K562 (cell line): ENCODE data around the gene CNTN4. TPM values are rescaled to one million over a fixed set of nuclear protein-coding genes. Genes with fewer than 3 reads are reported as not detected.

ENCODE experiments used
- ATAC-seq: fragments of 200-7000 bp; cut with Tn5 transposase; 3 replicates; pipeline ENCODE4 v1.9.1; 2020; ENCODE audit warnings: moderate library complexity
- BruUV-seq: library from RNA; stranded (reverse); fragments of 400-500 nt; replicated peaks from 2 replicates; lab custom pipeline; 2021; lab: Mats Ljungman, UMichigan
- CTCF ChIA-PET: fragments of 300-600 bp; formaldehyde crosslinking; extraction: SDS; loops from one replicate; lab custom pipeline; 2021; ENCODE audit warnings: low intra/inter-chr PET ratio; lab: Yijun Ruan, JAX
- POLR2A ChIA-PET: fragments of 300-600, 350-650 bp; sonication (Branson Sonifier 250); formaldehyde crosslinking; extraction: SDS; loops from one replicate; lab custom pipeline; 2021; ENCODE audit warnings: antibody characterized with exemption, inconsistent platforms; lab: Yijun Ruan, JAX
- DNase-seq, 4 experiments: peaks; one replicate each; pipeline versions ENCODE4 v3.0.0 to v3.0.0-alpha.2; 2011 to 2018; ENCODE audit warnings: low spot score in 3 of 4, mixed read lengths in 3 of 4; ENCODE audit errors: extremely low read depth in 1 of 4
- FAIRE-seq: peaks from 2 replicates; lab custom pipeline; 2011; peaks lifted over from hg19 to GRCh38; lab: Jason Lieb, UNC
- H2AFZ ChIP-seq: 2 replicates; pipeline ENCODE4 v1.6.0; 2011; ENCODE audit warnings: low read depth, low read length, control low read depth, inconsistent platforms
- H3K27ac ChIP-seq: fragments of 200-600 bp; 3 replicates; pipeline ENCODE4 v1.8.0; 2011; ENCODE audit warnings: low read depth, mild to moderate bottlenecking, control low read depth, inconsistent platforms, low read length, moderate library complexity, mixed read lengths; ENCODE audit errors: extremely low read depth
- H3K27me3 ChIP-seq, 2 experiments: fragments of 300-600 bp in 1 of 2; 2 replicates in 1 of 2; 3 replicates in 1 of 2; pipeline versions ENCODE4 v1.6.0 to v1.8.0; 2011; ENCODE audit warnings: inconsistent platforms in 2 of 2, low read length in 2 of 2, mild to moderate bottlenecking in 1 of 2, mixed read lengths in 1 of 2, moderate library complexity in 1 of 2; ENCODE audit not compliant: control insufficient read depth in 2 of 2, insufficient read depth in 2 of 2
- H3K36me3 ChIP-seq: fragments of 300-600 bp; 3 replicates; pipeline ENCODE4 v1.8.0; 2011; ENCODE audit warnings: mild to moderate bottlenecking, low read length, inconsistent platforms; ENCODE audit not compliant: control insufficient read depth, insufficient read depth
- H3K4me1 ChIP-seq, 2 experiments: fragments of 200-600 bp in 1 of 2; replicated peaks in 1 of 2; 2 replicates in 1 of 2; 3 replicates in 1 of 2; pipeline versions ENCODE4 v1.5.1 to v1.8.0; 2011; ENCODE audit warnings: inconsistent platforms in 2 of 2, low read length in 2 of 2, mild to moderate bottlenecking in 1 of 2, mixed read lengths in 1 of 2, moderate library complexity in 1 of 2; ENCODE audit not compliant: control insufficient read depth in 2 of 2, insufficient read depth in 2 of 2
- H3K4me2 ChIP-seq: 2 replicates; pipeline ENCODE4 v1.6.1; 2011; ENCODE audit warnings: low read length, control low read depth, inconsistent platforms, mixed read lengths; ENCODE audit not compliant: insufficient read depth
- H3K4me3 ChIP-seq: fragments of 200-600 bp; sonication (generic), shearing (Covaris generic); 2 replicates; pipeline ENCODE4 v1.5.1; 2016; ENCODE audit warnings: control low read depth, inconsistent platforms
- H3K79me2 ChIP-seq: fragments of 200-600 bp; 3 replicates; pipeline ENCODE4 v1.8.0; 2011; ENCODE audit warnings: low read length, inconsistent platforms; ENCODE audit not compliant: control insufficient read depth, insufficient read depth
- H3K9ac ChIP-seq, 2 experiments: 2 replicates each; pipeline versions ENCODE4 v1.6.0 to v1.6.1; 2011; ENCODE audit warnings: low read depth in 2 of 2, low read length in 2 of 2, control low read depth in 1 of 2, inconsistent platforms in 1 of 2, mild to moderate bottlenecking in 1 of 2, mixed read lengths in 1 of 2; ENCODE audit not compliant: insufficient read depth in 1 of 2
- H3K9me1 ChIP-seq: one replicate; pipeline ENCODE4 v1.6.0; 2011; ENCODE audit warnings: inconsistent platforms, mild to moderate bottlenecking, low read length, moderate library complexity; ENCODE audit not compliant: control insufficient read depth, insufficient read depth
- H3K9me3 ChIP-seq: replicated peaks from 2 replicates; pipeline ENCODE4 v1.5.1; 2011; ENCODE audit warnings: low read depth, low read length, inconsistent platforms; ENCODE audit not compliant: control insufficient read depth, insufficient read depth
- H4K20me1 ChIP-seq: replicated peaks from 2 replicates; pipeline ENCODE4 v1.6.1; 2011; ENCODE audit warnings: low read length, inconsistent platforms, mixed read lengths; ENCODE audit not compliant: control insufficient read depth, insufficient read depth
- ARID2 ChIP-seq: fragments of 450-650 bp; IDR thresholded peaks from 2 replicates; pipeline ENCODE4 v1.6.1; 2017; ENCODE audit warnings: antibody characterized with exemption, mild to moderate bottlenecking
- ETS1 ChIP-seq: conservative IDR thresholded peaks from 2 replicates; pipeline ENCODE4 v1.6.1; 2011; ENCODE audit warnings: low read depth, mild to moderate bottlenecking, low read length; ENCODE audit not compliant: control insufficient read depth
- FOXO4 ChIP-seq: fragments of 450-650 bp; formaldehyde crosslinking; IDR thresholded peaks from 2 replicates; pipeline ENCODE4 v1.4.0; 2020; ENCODE audit warnings: mild to moderate bottlenecking, moderate library complexity
- MED1 ChIP-seq: sonication (generic); formaldehyde crosslinking; IDR thresholded peaks from 2 replicates; pipeline ENCODE4 v1.8.1; 2023; ENCODE audit warnings: missing genetic modification reagents, borderline replicate concordance
- TRIM25 ChIP-seq: fragments of 450-650 bp; IDR thresholded peaks from 2 replicates; pipeline ENCODE4 v1.7.0; 2016; ENCODE audit warnings: borderline replicate concordance
- ZSCAN29 ChIP-seq: fragments of 450-650 bp; IDR thresholded peaks from 2 replicates; pipeline ENCODE4 v1.6.1; 2017
- WGBS: fragments of 100-300 bp; shearing (Covaris generic); methylation state at CpG from one replicate; pipeline ENCODE4 v1.1.6; 2016; ENCODE audit warnings: low coverage, mixed read lengths; ENCODE audit not compliant: insufficient coverage; ENCODE audit errors: missing lambda C conversion rate; 5-methylcytosine and 5-hydroxymethylcytosine counted together
- in situ Hi-C: fragments of 300-500 bp; cut with MboI; formaldehyde crosslinking; loops from 4 replicates; pipeline ENCODE4 v1.15.0; 2018; ENCODE audit warnings: inconsistent platforms, mixed read lengths
- intact Hi-C: fragments of 100-400 bp; cut with micrococcal nuclease; formaldehyde crosslinking; loops from 2 replicates; pipeline ENCODE4 v1.14.2; 2022
- polyA plus RNA-seq, 8 experiments: library from polyadenylated mRNA; depleted of rRNA in 4 of 8; stranded (reverse) in 5 of 8; unstranded in 3 of 8; fragments of >200 nt; fragmentation: Nextera tagmentation in 2 of 8; fragmentation: Illumina TruSeq in 1 of 8; extraction: Ambion mirVana in 2 of 8; extraction: Trizol in 1 of 8; gene quantifications; 2 replicates each; pipeline versions ENCODE4 v1.2.1 to v1.2.3, GENCODE V29; 2011 to 2014; ENCODE audit warnings: inconsistent platforms in 1 of 8, missing spikeins in 1 of 8
- total RNA-seq, 7 experiments: library from RNA; depleted of rRNA in 6 of 7; stranded (reverse); fragments of >200 nt in 6 of 7; fragmentation: Illumina TruSeq in 2 of 7; extraction: Trizol in 2 of 7; gene quantifications; 2 replicates each; pipeline versions ENCODE4 v1.2.1 to v1.2.3, GENCODE V29; 2011 to 2021; ENCODE audit warnings: low replicate concordance in 1 of 7

CNTN4 gene
- total and polyA plus RNA-seq, 9 of the 15 experiments (the other 6 are each of a cell fraction or from before 2014, with no cell fraction given): not detected

- TF ChIP-seq TRIM25: no peak
Measured at GRCh38 chr3:2246873-2247648, 148.4 kb downstream of the CNTN4 start (continued).

- no peak overlapping the region for H2AFZ ChIP-seq
- no peak for DNase-seq
- no peak for FAIRE-seq
- no peaks in the 10 kb centered on the region for H3K9me3 ChIP-seq
- CTCF ChIA-PET: no interaction called here
- intact Hi-C loops: no loop called here
- no peaks in the 10 kb centered on the region for H4K20me1 ChIP-seq
- no peak overlapping the region for H3K9ac ChIP-seq
- no TSS peak for BruUV-seq
- no peak overlapping the region for H3K4me2 ChIP-seq
- in situ Hi-C loops: no loop called here
- no peak overlapping the region for H3K4me3 ChIP-seq
- ATAC-seq: no peak
- WGBS: 0% methylated on average over 4 of the region's 4 CpGs
- H3K4me1 ChIP-seq: no peaks in the 10 kb centered on the region
- TF ChIP-seq FOXO4 (CRISPR knock-in tag) (no peak), ETS1 (no peak), ZSCAN29 (no peak), ARID2 (no peak), MED1 (CRISPR knock-in tag) (no peak)
- H3K36me3 ChIP-seq: no peaks in the 10 kb centered on the region
- no peaks in the 10 kb centered on the region for H3K27me3 ChIP-seq
- H3K27ac ChIP-seq: no peak overlapping the region
- H3K9me1 ChIP-seq: no peaks in the 10 kb centered on the region
- POLR2A ChIA-PET: interaction anchor here (0.6 kb wide), 1 partner anchor 22 kb away, joined by 3 read pairs; no protein-coding TSS in a partner anchor
- H3K79me2 ChIP-seq: no peaks in the 10 kb centered on the region
Measured at GRCh38 chr3:2247831-2248230, 149.2 kb downstream of the CNTN4 start.
